ENCODE measurements around the gene R3HDM2.

DNA sequence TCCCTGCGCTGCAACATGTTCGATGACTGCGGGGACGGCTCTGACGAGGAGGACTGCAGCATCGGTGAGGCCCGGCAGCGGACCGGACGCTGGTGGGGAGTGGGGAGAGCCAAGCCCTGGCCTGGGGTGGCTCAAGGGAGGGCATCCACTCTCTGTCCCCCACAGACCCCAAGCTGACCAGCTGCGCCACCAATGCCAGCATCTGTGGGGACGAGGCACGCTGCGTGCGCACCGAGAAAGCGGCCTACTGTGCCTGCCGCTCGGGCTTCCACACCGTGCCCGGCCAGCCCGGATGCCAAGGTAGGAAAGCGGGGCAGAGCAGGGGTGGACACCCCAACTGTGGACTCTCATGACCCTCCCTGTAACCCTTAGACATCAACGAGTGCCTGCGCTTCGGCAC, 225.7 kb downstream of the R3HDM2 start:
- no peak for TF ChIP-seq TAF1 (IDR thresholded peaks at IDR 0.05; ENCODE audit: low read depth)
- TF ChIP-seq, protein P1, sequence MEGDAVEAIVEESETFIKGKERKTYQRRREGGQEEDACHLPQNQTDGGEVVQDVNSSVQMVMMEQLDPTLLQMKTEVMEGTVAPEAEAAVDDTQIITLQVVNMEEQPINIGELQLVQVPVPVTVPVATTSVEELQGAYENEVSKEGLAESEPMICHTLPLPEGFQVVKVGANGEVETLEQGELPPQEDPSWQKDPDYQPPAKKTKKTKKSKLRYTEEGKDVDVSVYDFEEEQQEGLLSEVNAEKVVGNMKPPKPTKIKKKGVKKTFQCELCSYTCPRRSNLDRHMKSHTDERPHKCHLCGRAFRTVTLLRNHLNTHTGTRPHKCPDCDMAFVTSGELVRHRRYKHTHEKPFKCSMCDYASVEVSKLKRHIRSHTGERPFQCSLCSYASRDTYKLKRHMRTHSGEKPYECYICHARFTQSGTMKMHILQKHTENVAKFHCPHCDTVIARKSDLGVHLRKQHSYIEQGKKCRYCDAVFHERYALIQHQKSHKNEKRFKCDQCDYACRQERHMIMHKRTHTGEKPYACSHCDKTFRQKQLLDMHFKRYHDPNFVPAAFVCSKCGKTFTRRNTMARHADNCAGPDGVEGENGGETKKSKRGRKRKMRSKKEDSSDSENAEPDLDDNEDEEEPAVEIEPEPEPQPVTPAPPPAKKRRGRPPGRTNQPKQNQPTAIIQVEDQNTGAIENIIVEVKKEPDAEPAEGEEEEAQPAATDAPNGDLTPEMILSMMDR (IDR thresholded peaks at IDR 0.05; ENCODE audit: poor library complexity, severe bottlenecking) = no peak
- TF ChIP-seq RAD21 (conservative IDR thresholded peaks at IDR 0.05) = no peak
- no peak for TF ChIP-seq MXI1 (conservative IDR thresholded peaks at IDR 0.05; ENCODE audit: poor library complexity, severe bottlenecking)
- TF ChIP-seq POLR2AphosphoS5 (IDR thresholded peaks at IDR 0.05) = no peak
- TF ChIP-seq EZH2 (IDR thresholded peaks at IDR 0.05; ENCODE audit: borderline replicate concordance, insufficient read depth, low read length, poor library complexity, severe bottlenecking) = no peak
- TF ChIP-seq, protein P2, sequence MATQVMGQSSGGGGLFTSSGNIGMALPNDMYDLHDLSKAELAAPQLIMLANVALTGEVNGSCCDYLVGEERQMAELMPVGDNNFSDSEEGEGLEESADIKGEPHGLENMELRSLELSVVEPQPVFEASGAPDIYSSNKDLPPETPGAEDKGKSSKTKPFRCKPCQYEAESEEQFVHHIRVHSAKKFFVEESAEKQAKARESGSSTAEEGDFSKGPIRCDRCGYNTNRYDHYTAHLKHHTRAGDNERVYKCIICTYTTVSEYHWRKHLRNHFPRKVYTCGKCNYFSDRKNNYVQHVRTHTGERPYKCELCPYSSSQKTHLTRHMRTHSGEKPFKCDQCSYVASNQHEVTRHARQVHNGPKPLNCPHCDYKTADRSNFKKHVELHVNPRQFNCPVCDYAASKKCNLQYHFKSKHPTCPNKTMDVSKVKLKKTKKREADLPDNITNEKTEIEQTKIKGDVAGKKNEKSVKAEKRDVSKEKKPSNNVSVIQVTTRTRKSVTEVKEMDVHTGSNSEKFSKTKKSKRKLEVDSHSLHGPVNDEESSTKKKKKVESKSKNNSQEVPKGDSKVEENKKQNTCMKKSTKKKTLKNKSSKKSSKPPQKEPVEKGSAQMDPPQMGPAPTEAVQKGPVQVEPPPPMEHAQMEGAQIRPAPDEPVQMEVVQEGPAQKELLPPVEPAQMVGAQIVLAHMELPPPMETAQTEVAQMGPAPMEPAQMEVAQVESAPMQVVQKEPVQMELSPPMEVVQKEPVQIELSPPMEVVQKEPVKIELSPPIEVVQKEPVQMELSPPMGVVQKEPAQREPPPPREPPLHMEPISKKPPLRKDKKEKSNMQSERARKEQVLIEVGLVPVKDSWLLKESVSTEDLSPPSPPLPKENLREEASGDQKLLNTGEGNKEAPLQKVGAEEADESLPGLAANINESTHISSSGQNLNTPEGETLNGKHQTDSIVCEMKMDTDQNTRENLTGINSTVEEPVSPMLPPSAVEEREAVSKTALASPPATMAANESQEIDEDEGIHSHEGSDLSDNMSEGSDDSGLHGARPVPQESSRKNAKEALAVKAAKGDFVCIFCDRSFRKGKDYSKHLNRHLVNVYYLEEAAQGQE (IDR thresholded peaks at IDR 0.05; ENCODE audit: borderline replicate concordance) = no peak
- TF ChIP-seq SMC3 (conservative IDR thresholded peaks at IDR 0.05; ENCODE audit: poor library complexity) = no peak

Data from neural cell (in vitro differentiated cells).